Mononuclear cell (primary cell): Measurements from ENCODE around the gene APBA2. TPM values are rescaled to one million over a fixed set of nuclear protein-coding genes. Genes with fewer than 3 reads are reported as not detected.
"Not testable (repeated sequence)": the region's sequence is repeated elsewhere in the genome, so short reads cannot be mapped to it uniquely, and the experiment has no call there.

Experiments used
- H3K27me3 ChIP-seq: 2 replicates; pipeline ENCODE4 v1.6.0; 2011; ENCODE audit warnings: low read length, control low read depth; ENCODE audit not compliant: insufficient read depth
- H3K4me1 ChIP-seq: 2 replicates; pipeline ENCODE4 v1.5.1; 2011; ENCODE audit warnings: mild to moderate bottlenecking, low read length, control low read depth; ENCODE audit not compliant: insufficient read depth
- H3K4me3 ChIP-seq: 2 replicates; pipeline ENCODE4 v1.5.1; 2011; ENCODE audit warnings: mild to moderate bottlenecking, low read length, moderate library complexity
- H3K9me3 ChIP-seq: 2 replicates; pipeline ENCODE4 v1.5.1; 2011; ENCODE audit warnings: low read depth, mild to moderate bottlenecking, control low read depth, low read length
- total RNA-seq: library from RNA; depleted of rRNA; stranded (reverse); fragments of >200 nt; gene quantifications from one replicate; pipeline ENCODE4 v1.2.3, GENCODE V29; 2012

APBA2 gene
- total RNA-seq, 1 donor = 78.6 TPM

DNA sequence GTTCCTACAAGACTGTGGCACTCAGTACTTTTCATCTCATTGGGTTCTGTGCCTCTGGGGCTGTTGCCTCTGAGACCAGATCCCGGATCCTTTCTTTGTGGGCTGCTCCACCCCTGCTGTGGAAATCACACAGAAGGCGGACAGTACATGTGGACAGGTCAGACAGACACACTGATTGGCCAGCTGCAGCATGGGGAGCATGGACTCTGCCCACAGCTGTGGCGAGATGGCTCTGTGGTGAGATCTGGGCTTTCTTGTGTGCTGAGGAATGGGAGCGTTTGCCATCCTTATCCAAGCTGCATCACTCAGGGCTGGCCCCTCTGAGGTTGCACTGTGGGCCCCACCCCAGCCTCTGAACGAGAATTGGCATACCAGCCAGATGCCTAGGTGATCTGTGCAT lies 147.0 kb downstream of the APBA2 start:
- Histone ChIP-seq H3K4me1 (peaks cover 21% of the 10 kb centered on the region), H3K9me3 (no peaks in the 10 kb centered on the region), H3K27me3 (no peaks in the 10 kb centered on the region), H3K4me3 (no peak overlapping the region)

DNA sequence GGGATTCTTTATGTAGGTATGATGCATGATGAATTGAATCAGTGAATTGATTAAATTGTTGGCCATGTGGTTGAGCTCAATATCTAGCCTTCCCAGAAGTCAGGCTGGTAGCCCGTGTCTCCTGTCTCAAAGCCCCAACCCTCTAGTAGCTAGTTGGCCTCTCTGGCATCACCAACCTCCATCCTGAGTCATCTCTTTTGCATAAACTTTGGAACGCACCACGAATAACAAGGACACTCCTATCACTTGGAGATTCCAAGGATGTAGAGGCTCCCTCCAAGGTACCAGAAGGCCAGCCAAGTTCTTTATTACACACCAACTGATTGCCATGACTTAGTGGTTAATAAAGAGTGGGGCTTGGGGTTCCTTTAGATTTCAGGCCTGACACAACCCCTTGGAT lies 148.4 kb downstream of the APBA2 start:
- Histone ChIP-seq H3K4me3 (no peak overlapping the region), H3K4me1 (peaks cover 34% of the 10 kb centered on the region)

DNA sequence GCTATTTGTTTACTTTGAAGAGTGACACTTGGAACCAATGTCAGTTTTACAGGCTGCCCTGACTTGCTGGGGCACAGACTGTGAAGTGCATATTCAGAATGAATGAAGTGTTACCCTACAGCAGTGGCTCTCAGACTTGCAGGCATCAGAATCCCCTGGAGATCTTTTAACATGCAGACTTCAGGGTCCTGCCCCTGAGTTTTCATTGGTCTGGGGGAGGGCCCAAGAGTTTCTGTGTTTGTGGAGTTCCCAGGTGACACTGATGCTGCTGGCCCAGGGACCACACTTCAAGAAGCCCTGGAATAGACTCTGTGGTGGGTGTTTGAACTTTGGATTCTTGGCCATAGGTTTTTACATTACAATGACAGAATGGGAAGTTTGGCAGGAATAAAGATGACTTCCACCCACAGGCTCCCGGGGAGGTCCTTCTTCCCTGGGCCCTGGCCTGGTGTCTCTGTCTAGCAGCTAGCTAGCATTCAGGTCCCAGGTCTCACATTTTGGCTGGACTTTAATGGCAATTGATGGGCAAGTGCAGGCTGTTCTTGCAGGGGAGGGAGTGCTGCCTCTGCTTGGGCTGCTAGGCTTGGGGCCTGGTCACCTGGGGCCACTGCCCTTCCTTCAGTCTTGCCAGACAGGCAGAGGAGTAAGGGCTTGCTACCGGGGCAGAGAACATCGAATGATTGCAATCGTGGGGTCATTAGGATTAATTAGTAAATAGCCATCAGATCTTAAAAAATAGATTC lies 149.0 kb downstream of the APBA2 start:
- no peak overlapping the region for H3K4me3 ChIP-seq
- H3K9me3 ChIP-seq = no peaks in the 10 kb centered on the region
- no peaks in the 10 kb centered on the region for H3K27me3 ChIP-seq
- peaks cover 40% of the 10 kb centered on the region for H3K4me1 ChIP-seq

More for the DNA sequence above, 148.4 kb downstream of the APBA2 start:
- H3K27me3 ChIP-seq = no peaks in the 10 kb centered on the region
- no peaks in the 10 kb centered on the region for H3K9me3 ChIP-seq

DNA sequence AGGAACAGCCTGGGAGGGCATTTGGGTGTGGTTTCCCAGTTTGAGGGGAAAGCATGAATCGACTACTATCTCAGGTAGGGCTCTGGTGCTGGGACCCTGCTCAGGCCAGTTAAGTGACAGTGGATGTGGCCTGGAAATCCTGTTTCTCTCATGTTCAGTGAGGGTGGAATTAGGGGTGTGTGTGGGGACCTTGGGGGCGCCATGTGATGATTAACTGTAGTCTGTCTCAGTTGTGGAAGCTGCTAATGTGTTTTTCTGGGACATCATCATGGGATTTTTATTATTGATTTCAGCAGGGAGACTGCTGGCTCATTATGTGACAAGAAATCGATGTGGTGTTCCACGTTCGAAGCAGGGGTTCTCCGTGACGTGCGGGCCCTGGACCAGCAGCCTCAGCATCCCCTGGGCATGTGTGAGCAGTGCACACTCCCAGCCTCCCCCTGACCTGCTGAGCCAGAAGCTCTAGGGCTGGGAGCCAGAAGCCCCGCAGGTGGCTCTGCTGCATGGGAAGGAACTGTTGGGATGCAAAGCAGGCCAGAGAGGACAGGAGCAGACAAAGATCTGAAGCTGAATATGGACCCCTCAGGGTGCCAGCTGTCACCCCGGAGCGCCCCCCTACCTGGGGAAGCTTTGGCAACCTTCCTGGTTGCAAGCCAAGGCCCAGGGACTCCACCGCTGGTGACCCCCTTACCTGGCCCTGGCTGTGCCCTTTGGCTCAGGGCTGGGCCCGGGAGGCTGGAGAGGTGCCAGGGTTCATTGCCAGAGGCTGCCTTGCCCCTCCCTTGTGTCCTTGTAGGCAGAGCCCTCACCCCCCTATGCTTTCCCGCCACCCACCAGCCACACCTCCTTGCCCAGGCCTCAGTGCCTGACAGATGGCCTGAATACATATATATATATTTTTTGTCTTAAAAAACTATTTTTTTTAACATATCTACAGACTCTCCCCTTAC lies 149.8 kb downstream of the APBA2 start:
- no peaks in the 10 kb centered on the region for H3K9me3 ChIP-seq

DNA sequence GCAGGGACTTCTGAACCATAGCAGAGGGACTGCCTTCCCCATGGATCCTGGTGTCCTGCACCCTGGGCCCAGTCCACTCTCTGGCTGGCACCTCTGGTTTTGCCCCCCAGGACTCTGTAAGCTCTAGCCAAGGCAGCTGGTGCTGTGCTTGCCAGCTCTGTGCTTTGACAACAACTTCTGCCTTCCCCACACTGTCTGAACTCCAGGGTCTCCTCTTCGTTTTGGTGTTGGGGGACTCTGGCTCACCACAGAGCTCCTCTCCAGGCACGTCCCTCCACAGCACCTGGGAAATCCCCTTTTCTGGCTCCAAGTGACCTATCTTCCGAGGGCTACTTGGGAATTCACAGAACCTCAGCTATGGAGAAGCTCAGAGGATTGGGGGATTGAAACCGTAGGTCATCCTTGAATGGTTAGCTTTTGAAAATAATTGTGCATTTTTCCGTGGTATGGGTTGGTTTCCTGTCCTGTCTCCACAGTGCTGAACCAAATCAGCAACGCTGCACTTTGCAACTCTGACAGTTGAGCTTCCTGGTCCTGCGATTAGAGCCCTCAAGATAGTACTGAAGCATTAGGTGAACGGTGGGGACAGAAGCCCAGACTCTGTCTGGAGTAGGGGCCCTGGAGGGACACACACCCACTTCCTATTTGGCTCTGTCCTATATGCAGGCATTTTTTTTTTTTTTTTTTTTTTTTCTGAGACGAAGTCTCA lies 152.4 kb downstream of the APBA2 start:
- H3K4me3 ChIP-seq = no peak overlapping the region
- H3K27me3 ChIP-seq = no peaks in the 10 kb centered on the region
- H3K9me3 ChIP-seq = no peaks in the 10 kb centered on the region

More for the DNA sequence above, 149.8 kb downstream of the APBA2 start:
- Histone ChIP-seq H3K4me1 (peaks cover 42% of the 10 kb centered on the region), H3K27me3 (no peaks in the 10 kb centered on the region), H3K4me3 (no peak overlapping the region)

DNA sequence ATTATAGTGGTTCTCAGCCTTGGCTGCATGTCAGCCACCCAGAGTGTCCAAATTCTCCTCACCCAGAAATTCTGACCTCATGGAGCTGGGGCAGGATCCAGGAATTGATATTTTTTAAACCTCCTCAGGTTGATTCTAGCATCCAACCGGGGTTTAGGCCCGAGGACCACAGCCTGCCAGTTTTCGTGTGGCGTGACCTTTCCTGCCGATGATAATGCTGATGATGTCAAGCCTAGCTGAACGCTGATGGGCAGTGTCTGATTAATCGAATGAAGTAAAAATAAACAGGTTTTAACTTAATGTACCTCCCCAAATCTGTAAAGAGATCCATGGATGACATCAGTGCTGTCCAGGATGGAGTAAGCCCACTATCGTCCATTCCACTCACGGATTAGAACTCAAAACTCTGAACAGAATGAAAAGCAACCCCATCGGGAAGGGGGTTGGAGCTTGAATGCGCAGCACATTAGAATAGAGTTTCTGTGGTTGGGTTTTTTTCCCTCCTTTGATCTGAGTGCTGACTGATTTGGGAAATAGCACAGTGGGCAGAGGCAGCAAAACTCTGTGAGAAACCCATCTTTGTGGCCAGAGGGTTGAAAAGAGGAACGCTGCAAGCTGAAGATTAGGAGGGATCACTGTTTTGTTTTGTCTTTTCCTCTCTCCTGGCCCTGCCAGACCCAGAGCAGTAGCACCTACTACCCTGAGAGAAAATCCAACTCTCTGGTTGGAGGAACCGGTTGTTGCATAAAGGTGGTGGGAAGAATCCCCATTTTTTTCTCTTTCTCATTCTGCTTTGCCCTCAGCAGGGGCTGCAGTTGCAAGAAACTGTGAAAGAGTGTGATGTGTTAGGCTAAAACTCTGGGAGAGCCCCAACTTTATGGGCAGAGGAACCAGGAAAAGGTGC lies 153.9 kb downstream of the APBA2 start:
- Histone ChIP-seq H3K4me3 (no peak overlapping the region), H3K9me3 (no peaks in the 10 kb centered on the region), H3K4me1 (peaks cover 23% of the 10 kb centered on the region)

More for the DNA sequence above, 152.4 kb downstream of the APBA2 start:
- H3K4me1 ChIP-seq = peaks cover 23% of the 10 kb centered on the region

DNA sequence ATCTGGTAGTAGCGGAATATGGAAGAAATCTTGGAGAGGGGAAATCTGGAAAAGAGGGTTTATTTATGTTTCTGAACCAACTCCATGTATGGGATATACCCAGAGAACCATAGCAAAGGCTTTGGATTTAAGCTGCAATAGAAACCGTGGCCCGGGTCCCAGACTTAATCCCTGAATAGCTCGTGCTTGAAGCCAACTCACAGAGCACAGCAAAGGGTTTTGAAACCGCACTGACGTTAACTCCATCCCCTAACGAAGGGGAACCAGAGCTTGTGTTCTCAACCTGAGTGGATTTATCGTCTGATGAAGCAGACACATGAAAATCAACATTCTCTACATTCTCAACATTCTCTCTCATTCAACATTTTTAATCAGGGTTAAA lies 154.6 kb downstream of the APBA2 start:
- Histone ChIP-seq H3K4me1 (peaks cover 23% of the 10 kb centered on the region), H3K9me3 (no peaks in the 10 kb centered on the region), H3K4me3 (no peak overlapping the region), H3K27me3 (no peaks in the 10 kb centered on the region)

More for the DNA sequence above, 153.9 kb downstream of the APBA2 start:
- H3K27me3 ChIP-seq = no peaks in the 10 kb centered on the region

DNA sequence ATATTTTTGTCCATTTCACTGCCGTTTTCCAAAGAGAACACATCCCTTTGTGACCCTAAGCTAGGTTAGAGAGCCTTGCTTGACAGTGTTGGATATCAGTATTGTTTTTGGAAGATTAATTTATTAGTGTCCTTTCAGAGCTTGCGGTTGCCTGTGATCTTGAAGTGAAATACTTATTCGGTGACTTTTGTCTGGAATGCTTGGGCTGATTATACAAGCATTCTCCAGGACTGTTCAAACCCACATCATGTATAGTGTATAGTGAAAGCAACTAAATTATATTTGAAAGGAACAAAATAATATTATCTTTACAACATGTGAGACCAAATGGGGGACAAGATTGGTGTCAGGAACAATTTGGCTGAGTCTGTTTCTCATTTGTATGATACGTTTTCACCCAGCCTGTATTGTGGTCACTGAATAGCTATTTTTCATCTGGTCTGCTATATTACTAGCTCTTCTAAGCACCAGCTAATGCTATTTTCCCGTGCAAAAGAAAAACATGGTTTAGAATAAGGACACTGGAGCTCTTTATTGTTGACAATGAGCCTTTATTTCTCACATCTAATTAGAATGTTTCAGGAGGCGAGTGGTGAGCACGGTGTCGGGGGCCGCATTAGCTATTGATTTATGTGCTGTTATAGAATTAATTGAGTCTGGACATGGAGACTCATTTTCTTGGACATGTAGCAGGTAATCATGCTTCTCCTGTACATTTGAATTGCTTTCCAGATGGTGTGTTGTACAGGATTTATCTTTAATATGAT lies 158.1 kb downstream of the APBA2 start:
- Histone ChIP-seq H3K4me1 (peaks cover 11% of the 10 kb centered on the region), H3K9me3 (no peaks in the 10 kb centered on the region), H3K4me3 (no peak overlapping the region), H3K27me3 (no peaks in the 10 kb centered on the region)

DNA sequence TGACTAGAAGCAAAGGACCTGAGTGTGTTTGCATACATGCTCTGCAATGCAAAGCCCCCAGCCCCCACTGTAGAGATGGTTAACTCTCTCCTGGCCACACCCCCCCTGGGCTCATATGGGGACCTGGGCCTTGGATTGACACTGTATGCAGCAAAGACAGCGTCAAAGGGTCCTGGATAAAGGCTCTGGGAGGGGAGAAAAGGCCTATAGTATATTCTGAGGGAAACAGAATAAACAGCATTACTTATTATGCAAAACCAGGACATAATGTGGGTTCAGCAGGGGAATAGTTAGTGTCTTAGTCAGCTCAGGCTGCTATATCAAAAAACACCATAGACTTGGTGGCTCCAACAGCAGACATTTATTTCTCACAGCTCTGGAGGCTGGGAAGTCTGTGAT lies 158.7 kb downstream of the APBA2 start:
- peaks cover 5% of the 10 kb centered on the region for H3K4me1 ChIP-seq
- no peaks in the 10 kb centered on the region for H3K9me3 ChIP-seq
- H3K27me3 ChIP-seq = no peaks in the 10 kb centered on the region
- H3K4me3 ChIP-seq = no peak overlapping the region

DNA sequence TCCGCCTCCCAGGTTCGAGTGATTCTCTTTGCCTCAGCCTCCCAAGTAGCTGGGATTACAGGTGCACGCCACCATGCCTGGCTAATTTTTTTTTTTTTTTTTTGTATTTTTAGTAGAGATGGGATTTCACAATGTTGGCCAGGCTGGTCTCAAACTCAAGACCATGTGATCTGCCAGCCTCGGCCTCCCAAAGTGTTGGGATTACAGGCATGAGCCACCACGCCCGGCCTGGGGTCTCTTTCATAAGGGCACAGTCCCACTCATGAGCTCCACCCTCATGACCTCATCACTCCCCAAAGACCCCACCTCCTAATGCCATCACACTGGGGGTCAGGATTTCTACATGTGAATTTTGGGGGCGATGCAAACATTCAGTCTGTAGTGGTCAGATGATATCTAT lies 159.4 kb downstream of the APBA2 start:
- H3K27me3 ChIP-seq, H3K4me1 ChIP-seq, H3K4me3 ChIP-seq, H3K9me3 ChIP-seq: not testable (repeated sequence)

DNA sequence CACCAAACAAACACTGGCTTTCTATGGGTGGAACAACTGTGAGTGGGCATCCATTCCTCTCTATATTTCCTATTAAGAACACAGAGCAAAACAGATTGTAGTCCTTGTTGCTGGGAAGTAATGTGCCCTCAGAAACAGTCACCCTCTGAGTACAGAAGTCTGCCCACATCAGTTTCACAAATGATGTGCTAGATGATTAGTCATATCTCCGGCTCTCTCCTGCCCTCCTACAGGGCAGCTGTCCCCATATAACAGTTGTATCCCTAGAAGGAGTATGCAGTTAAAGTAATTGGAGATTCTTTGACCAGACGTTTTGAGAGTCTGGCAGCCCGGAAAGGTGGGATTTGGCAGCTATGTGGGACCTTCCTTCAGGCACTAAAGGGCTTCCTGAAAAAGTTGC lies 159.9 kb downstream of the APBA2 start:
- no peaks in the 10 kb centered on the region for H3K27me3 ChIP-seq
- no peaks in the 10 kb centered on the region for H3K4me1 ChIP-seq
- H3K9me3 ChIP-seq = no peaks in the 10 kb centered on the region
- H3K4me3 ChIP-seq = no peak overlapping the region

DNA sequence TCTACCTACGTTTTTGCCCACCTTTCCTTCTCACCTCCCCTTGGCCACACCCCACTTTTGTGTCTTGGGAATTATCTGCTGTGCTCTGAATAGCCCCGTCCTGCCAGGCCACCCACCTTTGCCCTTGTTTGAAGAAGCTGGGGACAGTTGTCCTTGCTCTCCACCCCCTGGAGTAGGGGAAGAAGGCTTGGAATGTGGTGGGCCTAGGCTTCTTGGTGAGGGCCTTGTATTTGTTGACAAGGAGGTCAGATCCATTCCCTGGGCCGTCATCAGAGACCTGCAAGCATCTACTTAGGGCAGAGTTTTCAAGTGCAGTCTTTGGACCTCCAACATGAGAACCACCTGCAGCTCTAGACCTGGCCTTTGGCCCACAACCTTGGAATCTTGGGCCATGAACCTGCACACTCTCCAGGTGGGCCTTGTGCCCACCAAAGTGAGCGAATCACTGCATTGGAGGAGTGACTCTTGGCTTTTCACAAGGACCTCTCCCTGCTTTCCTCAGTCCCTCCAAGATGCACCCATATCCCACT lies 160.6 kb downstream of the APBA2 start:
- H3K4me3 ChIP-seq = no peak overlapping the region
- H3K4me1 ChIP-seq = peaks cover 4% of the 10 kb centered on the region
- no peaks in the 10 kb centered on the region for H3K9me3 ChIP-seq
- no peaks in the 10 kb centered on the region for H3K27me3 ChIP-seq

DNA sequence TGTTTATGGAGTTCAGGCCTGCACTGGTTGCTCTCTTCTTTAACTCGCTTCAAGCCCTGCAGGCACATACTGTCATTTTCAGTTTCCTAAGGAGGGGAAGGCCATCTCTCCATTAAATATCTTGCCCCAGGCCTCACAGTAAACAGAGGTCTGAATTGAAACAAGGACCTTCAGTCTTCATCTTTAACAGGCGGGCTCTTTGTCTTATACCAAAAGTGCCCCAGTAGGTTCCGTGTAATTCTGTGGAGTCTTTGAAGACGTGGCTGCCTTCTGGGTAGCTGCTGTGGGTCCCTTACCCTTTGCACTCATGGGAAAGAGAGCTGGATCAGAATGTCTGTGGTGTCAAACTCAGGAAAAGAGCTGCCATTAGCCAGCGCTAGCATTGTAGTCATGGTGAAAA lies 161.2 kb downstream of the APBA2 start:
- Histone ChIP-seq H3K9me3 (no peaks in the 10 kb centered on the region), H3K27me3 (no peaks in the 10 kb centered on the region), H3K4me1 (peaks cover 8% of the 10 kb centered on the region), H3K4me3 (no peak overlapping the region)
